HG03175 (cell line): Measurements from ENCODE around the gene NGB.
"Not testable (repeated sequence)": the region's sequence is repeated elsewhere in the genome, so short reads cannot be mapped to it uniquely, and the experiment has no call there.

Experiments
- ATAC-seq: cut with Tn5 transposase; IDR thresholded peaks from one replicate; pipeline ENCODE4 v1.9.1; 2021; ENCODE audit warnings: mild to moderate bottlenecking, moderate library complexity; ENCODE audit not compliant: unreplicated experiment

Gene NGB

DNA sequence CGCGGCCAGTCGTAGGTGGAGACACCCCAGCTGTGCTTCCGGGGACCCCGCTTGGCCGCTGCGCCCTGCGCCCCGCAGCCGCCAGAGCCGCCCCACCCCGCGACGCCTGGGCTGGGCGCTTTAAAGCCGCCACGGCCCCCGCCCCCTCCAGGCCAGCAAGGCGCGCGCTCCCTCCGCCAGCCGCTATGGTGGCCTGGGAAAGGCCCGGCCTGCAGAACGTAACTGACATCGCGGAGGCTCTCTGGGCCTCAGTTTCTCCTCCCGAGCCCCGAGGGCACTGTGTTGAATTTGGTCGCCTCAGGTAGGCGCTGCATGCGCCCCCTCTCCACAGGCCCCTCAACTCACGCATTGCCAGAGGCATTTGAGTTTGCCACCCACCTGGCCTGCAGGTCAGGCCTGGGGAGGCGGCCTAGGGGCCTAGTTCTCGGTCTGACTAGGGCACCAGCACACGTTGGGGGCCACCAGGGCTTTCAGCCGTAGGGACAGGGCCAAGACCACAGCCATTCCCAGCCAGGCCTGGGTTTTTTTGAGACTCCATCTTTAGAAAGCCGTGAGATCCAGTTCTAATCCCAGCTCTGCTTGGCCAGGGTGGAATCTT is at the start of gene NGB:
Gene NGB, minus strand, starts transcription at position 94 of the 598 bp plus-strand sequence. CDS start 269 bp downstream, outside the sequence.
- no peak for ATAC-seq

GRCh38 chr14:77320238-77320935 is 49.4 kb upstream of the NGB start, which contains the start of gene POMT2:
TSS of gene POMT2 (minus strand) at chr14:77320883. CDS start at chr14:77320681, 202 bp downstream.
- peak; percentile 70 for ATAC-seq

DNA sequence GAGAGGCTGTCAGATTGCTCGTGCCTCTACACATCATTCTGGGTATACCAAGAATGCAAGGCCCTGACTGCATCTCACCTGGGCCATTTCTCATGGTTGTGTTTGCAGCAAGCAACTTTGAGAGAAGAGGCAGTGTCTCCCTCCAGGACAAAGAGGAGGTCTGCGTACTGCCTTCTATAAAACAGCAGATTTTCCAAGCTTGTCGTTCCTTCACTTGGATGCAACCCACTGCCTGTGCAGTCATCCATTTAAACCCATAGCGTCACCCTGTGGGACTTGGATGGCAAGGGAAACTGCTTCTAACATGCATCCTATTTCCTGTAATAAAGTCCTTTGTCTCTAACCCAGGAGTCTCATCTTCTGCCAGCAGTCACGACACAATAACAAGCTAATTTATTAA is 48.4 kb upstream of the NGB start:
- ATAC-seq = no peak

DNA sequence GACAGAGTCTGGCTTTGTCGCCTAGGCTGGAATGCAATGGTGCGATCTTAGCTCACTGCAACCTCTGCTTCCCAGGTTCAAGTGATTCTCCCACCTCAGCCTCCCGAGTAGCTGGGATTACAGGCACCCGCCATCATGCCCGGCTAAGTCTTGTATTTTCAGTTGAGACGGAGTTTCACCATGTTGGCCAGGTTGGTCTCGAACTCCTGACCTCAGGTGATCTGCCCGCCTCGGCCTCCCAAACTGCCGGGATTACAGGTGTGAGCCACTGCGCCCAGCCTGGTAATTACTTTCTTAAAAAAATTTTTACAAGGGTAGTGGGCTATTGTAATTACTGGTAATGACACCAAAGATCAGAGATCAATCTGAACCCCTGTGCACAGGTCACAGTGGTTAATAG is 47.8 kb upstream of the NGB start:
- ATAC-seq = not testable (repeated sequence)

DNA sequence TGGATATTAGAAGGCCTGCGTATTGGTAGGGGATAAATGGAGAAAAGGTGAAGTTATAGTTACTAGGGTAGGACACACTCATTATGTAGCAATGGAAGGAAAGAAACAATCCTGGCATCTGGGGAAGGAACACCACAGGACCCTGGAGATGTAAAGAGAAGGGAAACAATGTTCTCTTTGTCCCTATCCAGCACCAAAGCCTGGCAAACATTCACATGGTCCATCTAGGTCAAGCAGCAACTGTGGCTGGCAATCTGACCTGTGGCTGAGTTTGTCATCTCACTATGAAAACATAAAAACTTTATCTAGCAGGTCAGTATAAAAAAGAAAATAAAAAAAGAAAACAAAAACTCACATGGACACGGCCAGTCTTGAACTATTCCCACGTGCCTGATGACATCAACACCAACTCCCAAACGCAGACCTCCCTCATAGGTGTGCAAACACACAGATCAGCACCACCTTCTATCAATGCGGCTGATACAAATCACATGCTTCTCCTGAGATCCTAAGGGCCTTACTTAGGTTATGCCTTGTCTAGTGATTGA is 47.1 kb upstream of the NGB start:
- ATAC-seq = no peak

- ATAC-seq = no peak
Observed at GRCh38 chr14:77316872-77317301, 45.9 kb upstream of the NGB start.

DNA sequence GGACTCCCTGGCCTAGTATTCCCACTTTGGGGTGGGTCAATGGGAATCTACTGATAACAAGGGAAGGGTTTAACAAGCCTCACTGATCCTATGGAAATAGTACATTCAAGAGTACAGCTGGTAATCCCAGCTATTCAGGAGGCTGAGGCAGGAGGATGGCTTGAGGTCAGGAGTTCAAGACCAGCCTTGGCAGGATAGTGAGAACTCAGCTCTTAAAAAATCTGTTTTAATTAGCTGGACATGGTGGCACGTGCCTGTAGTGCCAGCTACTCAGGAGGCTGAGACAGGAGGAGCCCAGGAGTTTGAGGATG is 45.1 kb upstream of the NGB start:
- no peak for ATAC-seq

DNA sequence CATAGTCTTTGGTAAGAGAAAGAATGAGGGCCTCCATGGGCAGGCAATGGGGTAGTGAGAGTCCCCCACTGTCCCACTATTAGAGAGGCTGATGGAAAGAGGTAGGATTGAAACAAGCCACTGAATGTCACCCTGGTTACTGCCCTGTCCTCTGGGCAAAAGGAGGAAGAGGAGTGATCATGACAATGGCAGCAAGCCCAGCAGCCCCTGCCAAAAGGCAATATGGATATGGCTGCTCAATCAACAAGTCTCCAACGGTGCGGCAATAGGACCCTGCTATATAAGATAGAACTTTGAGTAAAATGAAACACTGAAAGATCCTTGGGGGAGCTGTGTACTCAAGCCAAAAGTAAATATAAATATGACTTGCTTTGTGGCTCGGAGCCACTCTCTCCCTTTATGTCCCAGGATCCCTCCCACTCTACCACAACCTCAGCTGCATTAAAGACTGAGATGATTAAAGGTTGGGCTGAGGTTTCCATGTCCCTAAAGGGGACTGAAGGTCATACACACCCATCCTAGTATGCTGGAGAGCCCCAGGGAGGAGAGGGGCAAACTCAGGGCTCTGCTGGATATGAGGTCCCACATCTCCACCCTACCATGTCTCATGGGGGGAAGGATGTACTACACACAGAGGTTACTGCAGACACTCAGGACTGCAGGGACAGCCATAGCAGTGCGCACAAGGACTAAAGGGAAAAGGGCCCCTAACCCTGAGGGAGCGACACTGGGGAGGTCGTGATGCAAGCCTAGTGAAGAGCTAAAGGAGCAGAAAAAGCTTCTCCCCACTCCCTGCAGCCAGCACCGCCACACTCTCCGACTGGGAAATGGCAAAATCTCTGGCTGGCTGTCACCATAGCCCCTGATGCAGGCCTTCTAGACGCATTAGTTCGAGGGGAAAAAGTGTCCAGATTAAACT is 43.8 kb upstream of the NGB start:
- ATAC-seq = no peak

DNA sequence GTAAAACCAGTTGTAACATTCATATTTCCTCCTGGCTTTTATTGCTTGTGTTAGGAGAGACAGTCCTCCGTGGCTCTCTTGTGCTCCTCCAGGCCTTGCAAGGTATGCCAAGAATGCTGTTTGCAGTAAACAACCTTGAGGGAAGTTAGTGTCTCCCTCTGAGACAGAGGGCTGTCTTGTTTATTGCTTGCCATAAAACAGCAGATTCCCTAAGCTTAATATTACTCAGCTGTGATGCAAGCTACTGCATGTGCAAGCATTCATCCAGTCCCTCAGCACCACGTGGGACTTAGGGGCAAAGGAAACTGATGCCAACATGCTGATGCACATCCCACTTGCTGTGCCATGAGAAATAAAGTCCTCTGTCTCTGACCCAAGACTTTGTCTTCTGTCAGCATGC is 43.0 kb upstream of the NGB start:
- ATAC-seq = no peak

- no peak for ATAC-seq
Observed at GRCh38 chr14:77313371-77313770, 42.4 kb upstream of the NGB start.

DNA sequence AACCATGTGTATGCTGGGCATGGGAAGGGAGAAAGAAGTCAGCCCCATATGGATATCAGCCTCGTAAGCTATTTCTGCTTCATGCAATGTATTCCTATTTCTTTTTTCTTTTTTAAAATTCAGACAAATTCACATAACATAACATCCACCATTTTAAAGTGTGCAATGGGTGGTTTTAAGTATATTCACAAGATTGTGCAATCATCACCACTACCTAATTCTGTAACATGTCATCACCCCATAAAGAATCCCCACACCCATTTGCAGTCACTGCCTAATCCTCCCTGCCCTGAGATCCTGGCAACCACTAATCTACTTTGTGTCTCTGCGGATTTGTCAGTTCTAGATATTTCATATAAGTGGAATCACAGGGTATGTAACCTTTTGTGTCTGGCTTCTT is 40.2 kb upstream of the NGB start:
- no peak for ATAC-seq

DNA sequence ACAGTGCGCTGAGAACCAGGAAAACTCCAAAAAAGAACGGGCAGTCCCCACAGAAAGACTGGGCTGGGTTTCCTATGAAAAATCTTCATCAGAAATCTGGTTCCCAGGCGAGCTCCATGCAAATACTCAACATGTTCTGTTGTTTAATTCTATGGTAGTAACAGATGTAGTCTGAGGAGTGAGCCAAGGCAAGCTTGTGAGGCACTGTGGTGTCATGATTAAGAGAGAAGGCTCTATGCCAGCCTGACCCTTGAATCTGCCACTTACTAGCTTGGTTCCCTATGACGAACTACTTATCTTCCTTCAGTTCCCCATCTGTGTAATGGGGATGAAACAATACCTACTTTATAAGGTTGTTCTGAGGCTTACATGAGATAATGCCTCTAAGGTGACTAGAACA is 39.0 kb upstream of the NGB start:
- no peak for ATAC-seq

- no peak for ATAC-seq
Observed at GRCh38 chr14:77309131-77309530, 38.1 kb upstream of the NGB start.

- ATAC-seq = no peak
Observed at GRCh38 chr14:77306851-77307496, 36.0 kb upstream of the NGB start.

GRCh38 chr14:77306416-77306815 is 35.4 kb upstream of the NGB start:
- ATAC-seq = no peak

DNA sequence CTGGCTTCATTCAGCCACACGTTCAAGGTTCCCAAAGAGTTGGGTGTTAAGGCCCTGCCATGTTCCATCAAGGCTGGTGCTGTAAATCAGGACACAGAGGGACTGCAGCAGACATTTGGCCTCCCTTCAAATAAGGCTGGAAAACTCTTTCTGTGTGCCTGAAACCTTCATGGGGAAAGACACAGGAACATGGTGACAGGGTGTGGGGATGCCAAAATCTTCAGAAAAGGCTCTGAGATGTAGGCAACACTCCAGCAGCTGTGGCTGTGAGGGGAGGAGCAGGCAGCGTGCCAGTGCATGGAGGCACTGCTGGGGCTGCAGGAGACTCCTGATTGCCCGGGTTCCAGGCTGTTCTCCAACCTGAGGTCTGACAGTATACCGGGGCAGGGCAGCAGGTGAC is 34.7 kb upstream of the NGB start:
- ATAC-seq = no peak

- no peak for ATAC-seq
Observed at GRCh38 chr14:77303417-77304156, 32.6 kb upstream of the NGB start.

- ATAC-seq = no peak
Observed at GRCh38 chr14:77302926-77303325, 31.9 kb upstream of the NGB start.

GRCh38 chr14:77301103-77301502 is 30.1 kb upstream of the NGB start:
- no peak for ATAC-seq

DNA sequence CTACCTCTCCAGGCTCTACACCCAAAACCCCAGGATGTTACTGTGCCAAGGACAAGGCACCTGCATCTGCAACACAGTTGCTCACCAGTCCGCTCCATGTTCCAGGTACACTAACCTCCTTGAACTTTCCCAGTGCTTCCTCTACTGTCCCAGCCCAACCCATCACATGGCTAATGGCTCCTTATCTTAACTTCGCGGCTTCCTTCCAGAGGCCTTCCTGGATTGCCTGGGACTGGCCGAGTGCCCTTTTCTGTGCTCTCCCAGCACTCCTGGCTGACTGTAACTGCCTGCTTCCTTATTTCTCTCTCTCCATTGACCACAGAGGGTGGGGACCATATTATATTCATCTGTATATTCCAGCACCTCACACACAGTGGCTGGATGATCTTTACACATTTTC is 28.8 kb upstream of the NGB start:
- no peak for ATAC-seq
